ENCODE results near the gene TRIB2.

TRIB2 gene

DNA sequence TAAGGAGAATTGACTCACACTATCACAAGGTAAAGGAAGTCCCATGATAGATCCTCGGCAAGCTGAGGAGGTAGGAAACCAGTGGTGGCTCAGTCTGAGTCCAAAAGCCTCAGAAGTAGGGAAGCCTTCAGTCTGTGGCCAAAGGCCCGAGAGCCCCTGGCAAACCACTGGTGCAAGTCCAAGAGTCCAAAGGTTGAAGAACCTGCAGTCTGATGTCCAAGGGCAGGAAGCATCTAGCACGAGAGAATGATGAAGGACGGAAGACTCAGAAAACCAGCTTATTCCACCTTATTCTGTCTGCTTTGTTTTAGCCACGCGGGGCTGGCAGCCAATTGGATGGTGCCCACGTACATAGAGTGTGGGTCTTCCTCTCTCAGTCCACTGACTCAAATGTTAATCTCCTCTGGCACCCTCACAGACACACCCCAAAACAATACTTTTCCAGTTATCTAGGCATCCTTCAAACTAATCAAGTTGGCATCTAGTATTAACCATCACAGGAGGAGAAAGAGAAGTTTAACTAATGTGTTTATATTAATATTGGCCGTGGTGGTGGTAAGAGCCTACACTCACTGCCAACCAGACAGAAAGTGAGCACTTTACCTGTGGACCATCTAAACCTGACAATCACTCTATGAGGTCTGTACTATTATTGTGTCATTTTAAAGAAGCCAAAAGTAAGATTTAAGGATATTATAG is 8.1 kb upstream of the TRIB2 start:
- Histone ChIP-seq H3K4me1 (ENCODE audit: insufficient read depth, low read length) (no peaks in the 10 kb centered on the region), H3K9ac (ENCODE audit: low read depth, low read length) (no peak overlapping the region), H3K36me3 (ENCODE audit: insufficient read depth, low read length) (no peaks in the 10 kb centered on the region; the same call in 1 of the 2 replicates), H3K9me3 (ENCODE audit: control insufficient read depth, insufficient read depth, low read length) (peaks cover 3% of the 10 kb centered on the region; the same call in 1 of the 2 replicates)

DNA sequence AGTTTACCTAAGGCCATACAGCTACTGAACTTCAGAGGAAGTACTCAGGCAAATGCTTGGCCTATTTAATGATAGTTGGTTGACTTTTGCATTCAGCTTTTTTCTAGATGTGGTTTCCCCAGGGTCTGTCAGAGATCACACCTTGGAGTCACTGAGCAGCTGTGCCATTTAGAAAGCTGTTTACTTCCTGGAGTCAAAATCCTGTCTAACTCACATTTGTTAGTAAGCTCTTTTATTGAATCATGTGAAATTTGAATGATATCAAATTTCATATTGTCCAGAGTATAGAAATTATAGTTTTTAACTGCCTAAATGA is 7.6 kb upstream of the TRIB2 start:
- peaks cover 3% of the 10 kb centered on the region; the same call in 1 of the 2 replicates for H3K9me3 ChIP-seq (ENCODE audit: control insufficient read depth, insufficient read depth, low read length)
- peaks cover under 1% of the 10 kb centered on the region; the same call in 1 of the 2 replicates for H3K4me1 ChIP-seq (ENCODE audit: insufficient read depth, low read length)
- no peaks in the 10 kb centered on the region; the same call in 1 of the 2 replicates for H3K36me3 ChIP-seq (ENCODE audit: insufficient read depth, low read length)
- no peak overlapping the region for H3K9ac ChIP-seq (ENCODE audit: low read depth, low read length)

DNA sequence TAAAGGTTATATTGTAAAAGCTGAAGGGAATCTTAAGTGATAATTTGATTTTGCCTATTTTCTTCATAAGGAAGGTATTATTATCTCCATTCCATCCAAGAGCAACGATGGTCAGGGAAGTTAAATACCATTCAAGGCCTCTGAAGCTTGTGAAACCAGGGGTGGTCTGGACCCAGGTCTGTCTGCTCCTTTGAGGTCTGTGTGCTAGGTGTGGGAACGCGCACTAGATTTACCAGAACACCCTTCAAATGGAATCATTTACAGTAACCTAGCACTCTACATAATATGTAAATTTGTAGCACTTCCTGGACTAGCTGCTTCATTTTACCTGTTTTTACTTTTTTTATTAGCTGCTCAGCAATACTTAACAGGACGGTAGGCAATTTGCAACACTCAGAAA is 6.4 kb upstream of the TRIB2 start:
- Histone ChIP-seq H3K4me1 (ENCODE audit: insufficient read depth, low read length) (peaks cover 10% of the 10 kb centered on the region; the same call in 1 of the 2 replicates), H3K9ac (ENCODE audit: low read depth, low read length) (no peak overlapping the region), H3K9me3 (ENCODE audit: control insufficient read depth, insufficient read depth, low read length) (peaks cover 3% of the 10 kb centered on the region; the same call in 1 of the 2 replicates)

DNA sequence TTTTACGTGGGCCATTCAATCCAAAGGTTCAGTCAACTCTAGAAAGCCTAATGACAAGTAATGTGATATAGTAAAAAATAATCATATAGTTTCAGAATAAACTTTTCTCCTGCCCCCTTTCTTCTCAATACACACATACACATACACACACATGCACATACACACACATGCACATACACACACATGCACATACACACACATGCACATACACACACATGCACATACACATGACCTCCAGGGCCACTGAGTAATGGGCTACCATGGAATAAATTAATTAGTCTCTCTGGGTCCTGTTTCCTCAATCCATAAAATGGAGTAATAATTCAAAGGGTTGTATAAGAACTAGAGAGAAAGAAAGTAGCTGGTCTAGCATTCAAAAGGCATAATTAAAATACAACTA is 5.4 kb upstream of the TRIB2 start:
- Histone ChIP-seq H3K9me3 (ENCODE audit: control insufficient read depth, insufficient read depth, low read length) (no peaks in the 10 kb centered on the region), H3K4me1 (ENCODE audit: insufficient read depth, low read length) (peaks cover 13% of the 10 kb centered on the region; the same call in 1 of the 2 replicates), H3K36me3 (ENCODE audit: insufficient read depth, low read length) (no peaks in the 10 kb centered on the region), H3K9ac (ENCODE audit: low read depth, low read length) (no peak overlapping the region)

More for the DNA sequence above, 6.4 kb upstream of the TRIB2 start:
- no peaks in the 10 kb centered on the region; the same call in 1 of the 2 replicates for H3K36me3 ChIP-seq (ENCODE audit: insufficient read depth, low read length)

DNA sequence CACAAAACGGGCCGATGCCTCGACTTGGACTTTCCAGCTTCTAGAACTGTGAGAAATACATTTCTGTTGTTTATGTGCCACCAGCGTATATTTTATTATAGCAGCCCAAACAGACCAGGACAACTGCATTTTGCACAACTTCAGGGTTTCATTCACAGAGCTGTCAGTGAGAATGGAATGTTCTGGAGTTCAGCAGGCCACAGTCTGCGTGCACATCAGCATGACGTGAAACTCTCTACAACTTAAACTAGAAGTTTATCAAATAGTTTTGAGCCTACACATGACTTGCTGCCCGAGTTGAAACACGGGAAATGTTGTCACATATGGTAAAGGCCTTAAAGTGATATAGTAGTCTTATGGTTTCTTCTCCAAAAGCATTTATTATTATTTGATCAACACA is 3.9 kb upstream of the TRIB2 start:
- no peaks in the 10 kb centered on the region for H3K36me3 ChIP-seq (ENCODE audit: insufficient read depth, low read length)
- no peak overlapping the region for H3K9ac ChIP-seq (ENCODE audit: low read depth, low read length)
- H3K4me1 ChIP-seq (ENCODE audit: insufficient read depth, low read length) = peaks cover 13% of the 10 kb centered on the region; the same call in 1 of the 2 replicates
- H3K9me3 ChIP-seq (ENCODE audit: control insufficient read depth, insufficient read depth, low read length) = no peaks in the 10 kb centered on the region

DNA sequence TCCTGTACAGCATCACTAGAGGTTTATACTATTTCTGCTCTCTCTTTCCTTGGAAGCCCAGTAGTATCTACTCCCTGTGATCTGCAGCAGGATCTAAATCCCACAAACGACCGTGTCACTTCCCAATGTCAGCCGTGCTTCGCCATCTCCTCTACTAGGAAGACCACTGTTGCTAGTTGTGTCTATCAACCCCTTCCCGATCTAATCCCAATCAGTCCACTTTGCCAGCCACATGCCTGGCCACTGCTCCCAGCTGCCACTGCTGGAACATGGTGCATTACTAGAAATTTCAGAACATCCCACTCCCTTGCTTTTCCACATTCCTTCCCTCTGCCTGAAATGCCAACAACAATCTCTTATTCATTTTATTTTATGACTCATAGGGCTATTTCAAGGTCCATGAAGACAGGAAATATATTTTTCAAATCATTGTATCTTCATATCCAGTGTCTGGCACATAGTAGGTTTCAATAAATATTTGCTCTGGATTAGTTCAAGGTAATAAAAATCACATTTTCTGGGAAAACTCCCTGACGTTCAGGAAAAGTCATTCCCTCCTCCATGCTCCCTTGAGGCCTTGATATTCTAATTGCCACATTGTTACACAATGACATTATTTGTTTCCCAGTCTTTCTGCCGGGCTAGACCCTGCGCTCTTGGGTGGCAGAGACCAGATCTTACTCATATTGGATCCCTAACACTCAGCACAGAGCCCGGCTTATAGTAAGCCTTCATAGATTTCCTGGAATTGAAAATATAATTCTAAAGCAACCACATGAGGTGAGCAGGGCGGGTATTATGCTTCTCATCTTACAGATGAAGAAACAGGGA is 2.1 kb upstream of the TRIB2 start:
- H3K4me1 ChIP-seq (ENCODE audit: insufficient read depth, low read length) = peaks cover 13% of the 10 kb centered on the region; the same call in 1 of the 2 replicates
- peak overlapping the region; percentile 95; the same call in 1 of the 2 replicates for H3K9ac ChIP-seq (ENCODE audit: low read depth, low read length)
- H3K36me3 ChIP-seq (ENCODE audit: insufficient read depth, low read length) = no peaks in the 10 kb centered on the region
- no peaks in the 10 kb centered on the region for H3K9me3 ChIP-seq (ENCODE audit: control insufficient read depth, insufficient read depth, low read length)

DNA sequence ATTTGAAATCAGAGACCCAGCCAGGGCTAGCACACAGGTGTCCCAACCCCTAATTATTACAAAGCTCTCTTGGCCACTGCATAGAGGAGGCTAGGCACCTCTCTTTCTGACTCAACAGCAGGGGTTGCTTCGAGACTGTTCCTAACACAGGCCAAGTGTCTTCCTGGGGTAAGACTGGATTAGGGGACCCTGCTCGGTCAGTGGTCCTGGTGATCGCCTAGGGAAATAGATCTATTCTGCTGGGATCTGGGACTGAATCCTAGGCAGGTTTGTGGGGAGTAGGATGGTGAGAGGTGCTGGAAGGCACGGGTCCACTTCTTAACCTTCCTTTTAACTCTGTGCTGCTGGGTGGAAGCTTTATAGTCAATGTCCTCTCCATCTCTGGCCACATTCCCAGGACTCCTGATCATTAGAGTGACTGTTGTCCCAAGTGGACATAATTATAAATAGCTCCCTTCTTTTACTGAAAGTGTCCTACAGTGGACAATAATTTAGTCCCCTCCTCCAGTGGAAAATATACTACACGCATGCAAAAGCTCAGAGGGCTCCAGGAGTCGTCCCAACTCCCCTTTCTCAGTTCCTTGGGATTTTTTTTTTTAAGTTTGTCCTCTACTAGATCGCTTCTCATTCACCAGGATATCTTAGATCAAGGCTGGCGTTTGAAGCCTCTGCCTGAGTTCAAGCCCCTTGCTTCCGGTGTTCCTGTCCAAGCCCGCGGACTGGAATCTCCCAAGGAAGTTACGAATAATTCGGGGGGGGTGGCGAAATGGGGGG is 1.3 kb upstream of the TRIB2 start:
- Histone ChIP-seq H3K9me3 (ENCODE audit: control insufficient read depth, insufficient read depth, low read length) (no peaks in the 10 kb centered on the region), H3K4me1 (ENCODE audit: insufficient read depth, low read length) (peaks cover 13% of the 10 kb centered on the region; the same call in 1 of the 2 replicates), H3K9ac (ENCODE audit: low read depth, low read length) (peak overlapping the region; percentile 95), H3K36me3 (ENCODE audit: insufficient read depth, low read length) (no peaks in the 10 kb centered on the region; the same call in 1 of the 2 replicates)

DNA sequence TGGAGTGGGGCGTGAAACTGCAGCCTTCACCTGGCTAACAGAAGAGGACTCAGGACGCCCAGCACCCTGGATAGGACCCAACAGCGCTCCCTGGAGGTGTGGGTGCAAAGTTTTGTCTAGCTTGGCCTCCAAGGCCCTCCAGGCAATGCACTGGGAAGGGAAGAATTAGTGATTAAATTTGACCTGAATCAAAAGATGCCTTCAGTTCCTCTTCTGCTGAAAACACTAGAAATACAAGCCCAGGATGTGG is 779 bp upstream of the TRIB2 start:
- H3K4me1 ChIP-seq (ENCODE audit: insufficient read depth, low read length) = peaks cover 13% of the 10 kb centered on the region; the same call in 1 of the 2 replicates
- H3K9me3 ChIP-seq (ENCODE audit: control insufficient read depth, insufficient read depth, low read length) = no peaks in the 10 kb centered on the region
- no peaks in the 10 kb centered on the region; the same call in 1 of the 2 replicates for H3K36me3 ChIP-seq (ENCODE audit: insufficient read depth, low read length)
- H3K9ac ChIP-seq (ENCODE audit: low read depth, low read length) = peak overlapping the region; percentile 95

DNA sequence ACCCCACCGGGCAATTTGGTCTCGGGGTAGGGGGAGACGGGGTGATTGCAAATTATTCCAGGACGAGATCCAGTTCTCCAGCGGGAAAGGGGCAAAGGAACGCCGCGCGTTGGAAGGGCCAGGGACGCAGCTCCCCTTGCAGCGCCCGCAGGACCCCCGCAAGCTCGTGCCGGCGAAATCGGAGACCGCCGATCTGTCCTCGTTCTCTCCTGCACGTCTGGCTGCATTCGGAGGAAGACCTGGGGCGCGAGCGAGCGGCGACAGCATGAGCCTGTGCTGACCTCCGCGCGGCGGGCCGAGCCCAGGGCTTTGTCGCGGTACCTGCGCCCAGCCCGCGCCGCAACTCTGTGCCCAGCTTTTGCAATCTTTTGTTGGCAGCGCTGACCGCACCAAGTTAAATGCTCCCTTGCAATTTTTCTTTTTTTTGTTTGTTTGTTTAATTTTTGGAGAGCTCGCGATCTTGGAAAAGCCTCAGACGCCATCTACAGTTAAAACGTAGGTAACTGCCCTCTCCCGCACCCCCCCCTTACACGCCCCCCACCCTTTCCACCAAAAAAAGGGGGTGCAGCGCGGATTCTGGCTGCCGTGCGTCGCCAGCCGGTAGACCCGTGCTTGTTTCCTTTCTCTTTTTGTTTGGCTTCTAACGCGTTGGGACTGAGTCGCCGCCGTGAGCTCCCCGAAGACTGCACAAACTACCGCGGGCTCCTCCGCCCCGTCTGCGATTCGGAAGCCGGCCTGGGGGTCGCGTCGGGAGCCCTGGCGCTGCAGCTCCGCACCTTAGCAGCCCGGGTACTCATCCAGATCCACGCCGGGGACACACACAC is 667 bp downstream of the TRIB2 start:
- H3K9ac ChIP-seq (ENCODE audit: low read depth, low read length) = peak overlapping the region; percentile 96
- no peaks in the 10 kb centered on the region; the same call in 1 of the 2 replicates for H3K36me3 ChIP-seq (ENCODE audit: insufficient read depth, low read length)
- peaks cover 24% of the 10 kb centered on the region for H3K4me1 ChIP-seq (ENCODE audit: insufficient read depth, low read length)
- no peaks in the 10 kb centered on the region for H3K9me3 ChIP-seq (ENCODE audit: control insufficient read depth, insufficient read depth, low read length)

DNA sequence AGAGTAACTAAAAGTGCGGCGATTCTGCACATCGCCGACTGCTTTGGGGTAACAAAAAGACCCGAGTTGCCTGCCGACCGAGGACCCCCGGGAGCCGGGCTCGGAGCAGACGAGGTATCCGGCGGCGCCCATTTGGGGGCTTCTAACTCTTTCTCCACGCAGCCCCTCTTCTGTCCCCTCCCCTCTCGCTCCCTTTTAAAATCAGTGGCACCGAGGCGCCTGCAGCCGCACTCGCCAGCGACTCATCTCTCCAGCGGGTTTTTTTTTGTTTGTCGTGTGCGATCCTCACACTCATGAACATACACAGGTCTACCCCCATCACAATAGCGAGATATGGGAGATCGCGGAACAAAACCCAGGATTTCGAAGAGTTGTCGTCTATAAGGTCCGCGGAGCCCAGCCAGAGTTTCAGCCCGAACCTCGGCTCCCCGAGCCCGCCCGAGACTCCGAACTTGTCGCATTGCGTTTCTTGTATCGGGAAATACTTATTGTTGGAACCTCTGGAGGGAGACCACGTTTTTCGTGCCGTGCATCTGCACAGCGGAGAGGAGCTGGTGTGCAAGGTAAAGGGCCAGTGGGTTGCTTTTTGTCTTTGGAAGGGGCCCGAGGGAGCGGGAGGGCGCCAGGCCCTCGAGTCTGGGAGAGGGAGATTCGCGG is 1.4 kb downstream of the TRIB2 start:
- H3K9ac ChIP-seq (ENCODE audit: low read depth, low read length) = peak overlapping the region; percentile 96
- no peaks in the 10 kb centered on the region for H3K9me3 ChIP-seq (ENCODE audit: control insufficient read depth, insufficient read depth, low read length)
- peaks cover 26% of the 10 kb centered on the region for H3K4me1 ChIP-seq (ENCODE audit: insufficient read depth, low read length)
- no peaks in the 10 kb centered on the region; the same call in 1 of the 2 replicates for H3K36me3 ChIP-seq (ENCODE audit: insufficient read depth, low read length)

DNA sequence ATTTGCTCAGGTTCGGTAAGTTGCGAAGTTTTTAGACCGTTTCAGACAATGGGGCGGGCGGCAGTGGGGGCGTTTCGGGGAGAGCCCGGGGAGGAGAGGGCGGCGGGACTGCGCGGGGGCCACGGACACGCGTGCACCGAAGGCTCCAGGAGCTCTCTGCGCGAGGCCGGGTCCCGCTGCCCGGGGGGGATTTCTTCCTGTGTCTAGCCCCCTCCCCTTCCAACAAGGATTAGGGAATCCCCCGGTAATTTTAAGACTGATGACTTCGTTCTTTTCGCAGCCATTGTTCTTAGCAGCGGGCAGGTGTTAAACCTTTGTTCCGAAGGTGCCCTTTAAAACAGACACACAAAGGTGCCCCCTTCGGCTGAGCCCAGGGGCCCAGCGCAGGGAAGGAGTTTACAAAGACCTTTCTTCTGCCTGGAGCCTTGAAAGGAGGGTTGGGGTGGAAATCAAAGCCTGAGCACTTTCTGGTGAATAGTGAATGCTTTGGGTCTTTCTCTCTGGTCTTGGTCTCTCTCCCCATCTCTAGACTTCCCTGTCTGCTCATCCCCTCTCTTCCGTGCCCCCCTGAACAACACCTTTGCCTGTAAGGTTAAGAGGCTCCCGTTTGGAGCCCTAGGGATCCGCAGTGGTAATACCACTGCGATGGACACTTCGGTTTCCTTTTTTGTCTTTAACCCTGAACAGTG is 2.1 kb downstream of the TRIB2 start:
- no peaks in the 10 kb centered on the region for H3K9me3 ChIP-seq (ENCODE audit: control insufficient read depth, insufficient read depth, low read length)
- peak overlapping the region; percentile 96 for H3K9ac ChIP-seq (ENCODE audit: low read depth, low read length)
- H3K36me3 ChIP-seq (ENCODE audit: insufficient read depth, low read length) = peaks cover 5% of the 10 kb centered on the region
- peaks cover 26% of the 10 kb centered on the region for H3K4me1 ChIP-seq (ENCODE audit: insufficient read depth, low read length)

DNA sequence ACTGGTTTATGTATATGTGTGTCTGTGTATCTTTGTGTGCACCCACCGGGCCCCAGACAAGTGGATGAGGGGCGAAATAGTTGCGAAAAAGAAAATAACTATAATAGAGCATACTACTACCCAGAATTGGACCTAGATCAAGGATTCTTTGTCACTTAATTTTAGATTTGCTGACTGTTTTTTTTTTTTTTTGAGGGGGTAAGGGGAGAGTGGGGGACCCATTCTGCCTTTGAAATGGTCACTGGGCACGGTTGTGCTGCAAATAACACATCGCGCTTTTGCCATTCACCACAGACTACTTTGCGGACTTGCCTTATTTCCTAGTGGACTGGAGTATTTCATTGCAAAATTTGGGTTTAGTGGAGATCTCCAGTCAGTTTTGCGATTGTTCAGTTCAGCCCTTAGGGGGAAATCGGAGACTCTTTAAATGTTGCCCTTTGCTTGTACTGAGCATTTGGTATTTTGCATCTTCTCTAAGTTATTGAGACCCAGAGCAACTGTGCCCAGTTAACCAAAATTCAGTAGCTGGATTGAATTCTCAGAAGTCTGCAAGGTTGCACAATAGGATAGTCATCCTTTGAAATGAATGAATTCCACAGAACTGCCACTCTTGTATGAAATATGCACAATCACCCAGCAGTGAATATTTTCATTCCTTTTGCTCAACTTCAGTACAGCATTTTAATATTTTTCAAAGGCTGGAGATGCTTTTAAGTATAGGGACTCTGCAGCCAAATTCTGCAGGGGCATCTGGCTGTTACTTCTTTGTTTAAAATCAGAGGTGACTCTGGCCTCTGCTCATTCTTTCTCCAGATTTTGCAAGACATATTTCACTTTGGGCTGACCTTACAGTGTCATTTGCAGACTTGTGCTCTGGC is 2.9 kb downstream of the TRIB2 start:
- H3K9me3 ChIP-seq (ENCODE audit: control insufficient read depth, insufficient read depth, low read length) = no peaks in the 10 kb centered on the region
- peaks cover 13% of the 10 kb centered on the region for H3K36me3 ChIP-seq (ENCODE audit: insufficient read depth, low read length)
- H3K9ac ChIP-seq (ENCODE audit: low read depth, low read length) = peak overlapping the region; percentile 96
- peaks cover 21% of the 10 kb centered on the region for H3K4me1 ChIP-seq (ENCODE audit: insufficient read depth, low read length)

All from ES-I3 (cell line).